ENCODE results near the gene CTF1.
"Not testable (repeated sequence)": the region's sequence is repeated elsewhere in the genome, so short reads cannot be mapped to it uniquely, and the experiment has no call there.

The CTF1 gene

GRCh38 chr16:30888856-30889499, 7.4 kb upstream of the CTF1 start:
- no peak for DNase-seq

DNA sequence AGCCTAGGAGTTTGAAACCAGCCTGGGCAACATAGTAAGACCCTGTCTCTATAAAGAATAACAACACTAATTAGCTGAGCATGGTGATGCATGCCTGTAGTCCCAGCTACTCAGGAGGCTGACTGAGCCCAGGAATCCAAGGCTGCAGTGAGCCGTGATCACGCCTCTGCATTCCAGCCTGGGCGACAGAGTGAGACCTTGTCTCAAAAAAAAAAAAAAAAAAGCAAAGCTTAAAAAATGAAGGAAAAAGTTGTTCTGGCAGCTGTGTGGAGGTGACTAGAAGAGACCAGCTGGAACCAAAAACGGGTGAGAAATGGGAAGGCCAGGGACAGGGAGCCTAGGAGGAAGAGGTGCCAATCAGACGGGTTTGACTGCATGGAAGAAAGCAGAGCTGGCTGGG, 6.7 kb upstream of the CTF1 start:
- no peak for DNase-seq

DNA sequence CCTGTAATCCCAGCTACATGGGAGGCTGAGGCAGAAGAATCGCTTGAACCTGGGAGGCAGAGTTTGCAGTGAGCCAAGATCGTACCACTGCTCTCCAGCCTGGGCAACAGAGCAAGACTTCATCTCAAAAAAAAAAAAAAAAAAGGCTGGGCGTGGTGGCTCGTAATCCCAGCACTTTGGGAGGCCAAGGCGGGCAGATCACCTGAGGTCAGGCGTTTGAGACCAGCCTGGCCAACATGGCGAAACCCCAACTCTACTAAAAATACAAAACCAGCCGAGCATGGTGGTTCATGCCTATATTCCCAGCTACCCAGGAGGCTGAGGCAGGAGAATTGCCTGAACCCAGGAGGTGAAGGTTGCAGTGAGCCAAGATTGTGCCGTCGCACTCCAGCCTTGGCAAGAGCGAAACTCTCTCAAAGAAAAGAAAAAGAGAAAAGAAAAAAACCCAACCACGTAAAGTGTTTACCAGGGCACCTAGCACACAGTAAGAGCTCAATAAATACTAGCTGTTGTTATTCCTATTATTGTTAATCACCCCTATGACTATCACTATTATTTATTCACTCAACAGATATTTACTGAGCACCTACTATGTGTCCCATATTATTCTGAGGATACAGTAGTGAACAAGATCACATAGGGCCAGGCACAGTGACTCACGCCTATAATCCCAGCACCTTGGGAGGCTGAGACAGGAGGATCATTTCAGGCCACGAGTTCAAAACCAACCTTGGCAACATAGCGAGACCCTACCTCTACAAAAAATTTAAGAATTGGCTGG, 5.2 kb upstream of the CTF1 start:
- not testable (repeated sequence) for DNase-seq

DNA sequence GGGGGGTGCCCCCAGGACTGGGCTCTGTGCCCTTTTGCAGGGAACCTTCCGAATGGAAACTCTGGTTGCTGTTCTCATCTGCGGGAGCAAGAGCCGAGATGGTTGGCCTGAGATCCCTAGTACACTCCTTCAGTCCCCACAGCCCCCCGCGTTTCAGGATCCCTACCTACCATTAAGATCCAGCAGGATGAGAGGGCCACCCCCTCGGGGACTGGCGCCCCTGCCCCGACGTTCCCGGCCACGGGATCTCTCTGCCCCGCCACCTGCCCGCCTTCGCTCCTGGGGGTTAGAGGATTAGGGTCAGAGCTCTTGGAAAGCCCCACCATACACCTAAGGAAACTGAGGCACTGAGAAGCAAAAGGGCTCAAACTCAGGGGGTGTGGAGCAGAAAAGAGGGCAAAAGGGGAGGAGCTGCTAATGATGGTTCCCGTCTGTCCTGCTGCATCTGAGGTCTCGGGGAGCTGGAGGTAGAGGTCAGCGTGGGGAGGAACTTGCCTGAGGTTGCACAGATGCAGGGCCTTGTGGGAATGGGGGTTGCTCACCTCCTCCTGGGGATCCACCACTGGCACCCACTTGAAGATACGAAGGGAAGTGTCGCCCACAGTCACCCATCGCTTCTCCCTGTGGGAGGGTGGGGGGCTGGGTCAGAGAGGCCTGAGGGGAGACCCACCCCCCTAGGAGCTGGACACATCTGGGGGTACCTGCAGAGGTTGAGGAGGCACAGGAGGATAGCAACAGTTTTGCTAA, 3.6 kb upstream of the CTF1 start:
- DNase-seq: no peak

- peak; percentile 21 for DNase-seq
Observed at GRCh38 chr16:30893417-30893743, 3.0 kb upstream of the CTF1 start.

- peak; percentile 87 for DNase-seq
Observed at GRCh38 chr16:30893744-30894539, 2.5 kb upstream of the CTF1 start, which contains the start of gene BCL7C. BCL7C (minus strand) TSS chr16:30894077; CDS start chr16:30893944, 133 bp downstream.

DNA sequence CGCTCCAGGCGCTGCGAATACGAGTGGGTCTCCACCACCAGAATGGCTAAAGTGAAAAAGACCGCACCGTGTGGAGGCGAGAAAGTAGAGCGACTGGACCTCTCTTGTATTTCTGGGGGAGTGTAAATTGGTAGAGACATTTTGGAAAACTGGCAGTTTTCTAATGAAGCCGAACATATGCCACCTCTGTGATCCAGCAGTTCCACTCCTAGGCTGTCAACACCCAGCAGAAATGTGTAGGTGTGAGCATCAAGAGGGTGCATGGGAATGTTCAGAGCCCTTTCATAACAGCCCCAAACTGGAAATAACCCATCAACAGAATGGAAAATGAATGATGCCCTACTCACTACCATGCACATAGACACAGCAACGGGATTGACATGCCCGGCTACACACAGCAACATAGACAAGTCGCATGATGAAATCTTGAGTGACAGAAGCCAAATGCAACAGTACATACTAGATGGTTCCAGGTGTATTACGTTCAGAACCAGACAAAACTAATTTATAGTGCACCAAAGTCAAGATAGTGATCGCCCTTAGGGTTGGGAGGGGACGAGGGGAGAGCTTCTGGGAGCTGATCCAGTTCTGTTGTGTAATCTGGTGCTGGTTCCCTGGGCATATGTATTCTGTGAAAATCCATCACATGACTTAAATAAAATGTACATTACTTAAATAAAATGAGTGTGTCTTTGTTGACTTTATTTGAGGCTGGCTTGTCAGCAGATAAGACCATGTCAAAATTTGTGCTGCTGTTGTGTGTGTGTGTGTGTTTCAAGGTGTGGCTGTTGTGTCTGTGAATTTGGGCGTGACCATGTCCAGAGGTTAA, 1.7 kb upstream of the CTF1 start:
- peak; percentile 20 for DNase-seq

DNA sequence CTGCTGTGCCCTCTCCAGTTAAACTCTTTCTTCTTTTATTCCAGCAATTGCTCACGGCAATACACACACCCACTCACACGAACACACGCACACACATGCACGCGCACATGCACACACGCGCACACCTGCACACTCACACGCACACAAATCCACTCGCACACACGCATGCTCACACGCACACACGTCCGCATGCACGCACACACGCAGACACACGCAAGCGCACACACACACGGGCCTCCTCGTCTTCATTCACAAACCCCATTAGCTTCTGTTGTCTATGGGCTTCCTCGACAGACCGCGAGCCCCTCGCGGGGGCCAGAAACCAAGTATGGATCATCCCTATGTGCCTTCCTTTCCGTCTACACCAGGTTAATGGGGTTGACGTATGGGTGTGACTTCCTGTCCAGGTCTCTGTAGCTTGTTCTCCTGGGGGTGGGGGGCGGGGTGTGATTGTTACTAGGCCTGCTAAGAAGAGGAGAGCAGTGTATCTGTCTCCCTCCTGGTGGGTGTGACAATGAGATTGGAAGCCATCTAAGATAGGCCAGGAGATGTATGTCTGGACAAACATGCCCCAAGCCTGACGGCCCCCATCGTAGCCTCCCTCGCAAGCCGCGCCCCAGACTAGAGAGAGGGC, 670 bp upstream of the CTF1 start:
- peak; percentile 22 for DNase-seq

- peak; percentile 84 for DNase-seq
Observed at GRCh38 chr16:30896889-30897733, 697 bp downstream of the CTF1 start.

DNA sequence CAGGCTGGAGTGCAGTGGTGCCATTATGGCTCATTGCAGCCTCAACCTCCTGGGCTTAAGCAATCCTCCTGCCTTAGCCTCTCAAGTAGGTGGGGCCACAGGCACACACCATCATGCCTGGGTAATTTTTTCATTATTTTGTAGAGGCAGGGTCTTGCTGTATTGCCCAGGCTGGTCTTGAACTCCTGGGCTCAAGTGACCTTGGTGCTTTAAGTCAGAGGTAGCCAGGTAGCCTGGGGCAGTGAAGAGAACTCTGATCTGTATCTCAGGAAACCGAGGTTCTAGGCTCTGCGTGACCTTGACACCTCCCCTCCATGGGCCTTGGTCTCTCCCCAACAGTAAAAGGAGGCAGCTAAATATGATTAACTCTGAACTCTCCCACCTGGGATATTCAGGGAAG, 3.4 kb downstream of the CTF1 start:
- no peak for DNase-seq

GRCh38 chr16:30900588-30900987, 4.2 kb downstream of the CTF1 start:
- DNase-seq: no peak

- DNase-seq: no peak
Observed at GRCh38 chr16:30901201-30902028, 5.0 kb downstream of the CTF1 start.

- DNase-seq: peak; percentile 60
Observed at GRCh38 chr16:30902029-30902972, 5.9 kb downstream of the CTF1 start.

- DNase-seq: peak; percentile 18
Observed at GRCh38 chr16:30903002-30903401, 6.6 kb downstream of the CTF1 start.

DNA sequence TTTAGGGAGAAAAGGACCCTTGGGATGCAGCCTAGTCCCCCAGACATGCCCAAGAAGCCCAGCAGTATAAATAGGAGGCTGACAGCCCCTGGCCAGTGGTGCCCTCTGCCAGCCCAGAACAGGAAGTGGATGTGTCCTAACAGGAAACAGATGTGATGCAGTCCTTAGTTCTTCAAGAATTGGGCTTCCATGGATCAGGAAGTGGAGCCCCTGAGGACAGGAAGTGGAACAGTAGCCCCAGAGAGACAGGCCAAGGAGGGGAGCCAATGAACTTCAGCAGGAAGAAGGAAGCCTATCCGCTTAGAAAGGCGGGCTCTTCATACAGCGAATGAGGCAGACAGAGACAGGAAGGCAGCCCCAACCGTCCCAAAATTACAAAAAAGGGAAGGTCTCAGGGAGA, 7.2 kb downstream of the CTF1 start:
- DNase-seq: peak; percentile 31

DNA sequence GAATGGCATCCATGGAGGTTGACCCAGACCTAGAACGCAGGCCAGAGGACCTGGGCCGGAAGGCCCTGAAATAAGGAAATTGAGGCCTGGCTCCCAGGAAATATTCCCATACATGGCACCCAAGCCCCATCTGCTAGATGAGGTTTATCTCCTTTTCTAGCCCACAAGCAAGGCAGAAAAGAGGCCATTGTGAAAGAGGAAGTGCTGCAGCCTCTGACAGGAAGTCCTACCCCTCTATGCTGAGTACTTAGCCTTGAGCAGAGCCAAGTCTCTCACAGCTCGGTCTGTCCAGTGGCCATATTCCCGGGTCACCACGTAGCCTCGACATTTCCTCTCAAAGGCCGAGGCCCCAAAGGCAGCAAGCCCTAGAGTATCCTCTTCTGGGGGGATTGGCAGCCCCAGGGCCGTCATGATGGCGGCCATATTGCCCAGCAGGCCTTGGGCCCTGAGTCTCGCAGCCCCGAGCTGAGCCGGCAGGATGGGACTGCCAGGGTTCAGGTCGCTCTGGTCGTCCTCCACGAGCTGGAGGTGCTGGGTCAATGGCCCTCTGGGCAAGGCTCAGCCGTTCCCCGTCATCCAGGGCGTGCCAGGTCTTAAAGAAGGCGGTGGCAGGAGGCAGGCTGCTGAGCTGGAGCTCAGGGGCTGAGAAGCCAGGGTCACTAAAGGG, 7.8 kb downstream of the CTF1 start:
- DNase-seq: no peak

GRCh38 chr16:30907064-30907463, 10.7 kb downstream of the CTF1 start:
- DNase-seq: no peak

All from CD4-positive, alpha-beta T cell treated with Interleukin-17A for 1 hour (primary cell).